Endothelial cell of umbilical vein (primary cell): Measurements from ENCODE around the gene HTT. TPM values are rescaled to one million over a fixed set of nuclear protein-coding genes. Genes with fewer than 3 reads are reported as not detected.

ENCODE experiments used
- BruUV-seq: library from RNA; stranded (reverse); fragments of 400-500 nt; replicated peaks from 2 replicates; lab custom pipeline; 2021; lab: Mats Ljungman, UMichigan
- CTCF ChIA-PET: fragments of 300-600, 350-600 bp; sonication (Branson Sonifier 250); formaldehyde crosslinking; loops from one replicate; lab custom pipeline; 2021; ENCODE audit warnings: antibody characterized with exemption, inconsistent platforms; lab: Charles Lee
- POLR2A ChIA-PET: fragments of 300-600, 350-600 bp; sonication (Branson Sonifier 250); formaldehyde crosslinking; loops from one replicate; lab custom pipeline; 2021; ENCODE audit warnings: antibody characterized with exemption, inconsistent platforms; lab: Charles Lee
- DNase-seq: peaks from one replicate; pipeline ENCODE4 v3.0.0-alpha.2; 2011; ENCODE audit warnings: low read depth, low spot score
- FAIRE-seq: peaks from 2 replicates; lab custom pipeline; 2011; peaks lifted over from hg19 to GRCh38; lab: Jason Lieb, UNC
- H2AFZ ChIP-seq: 2 replicates; pipeline ENCODE4 v1.6.0; 2012; ENCODE audit warnings: low read depth, low read length, control low read depth, inconsistent platforms
- H3K27ac ChIP-seq: 2 replicates; pipeline ENCODE4 v1.5.1; 2011; ENCODE audit warnings: low read depth, mild to moderate bottlenecking, control low read depth, low read length, moderate library complexity; ENCODE audit not compliant: insufficient read depth
- H3K27me3 ChIP-seq, 2 experiments: 2 replicates each; pipeline versions ENCODE4 v1.6.0 to v1.6.1; 2011; ENCODE audit warnings: low read length in 2 of 2, mixed read lengths in 1 of 2; ENCODE audit not compliant: control insufficient read depth in 2 of 2, insufficient read depth in 2 of 2
- H3K36me3 ChIP-seq, 2 experiments: 2 replicates in 1 of 2; 3 replicates in 1 of 2; pipeline ENCODE4 v1.5.1; 2011; ENCODE audit warnings: low read length in 2 of 2, mild to moderate bottlenecking in 1 of 2, moderate library complexity in 1 of 2; ENCODE audit not compliant: control insufficient read depth in 2 of 2, insufficient read depth in 2 of 2; ENCODE audit errors: extremely low read depth in 1 of 2
- H3K4me1 ChIP-seq: 3 replicates; pipeline ENCODE4 v1.5.1; 2011; ENCODE audit warnings: mild to moderate bottlenecking, low read length; ENCODE audit not compliant: control insufficient read depth, insufficient read depth; ENCODE audit errors: extremely low read depth
- H3K4me2 ChIP-seq: 2 replicates; pipeline ENCODE4 v1.6.1; 2011; ENCODE audit warnings: low read length, control low read depth, mixed read lengths; ENCODE audit not compliant: insufficient read depth
- H3K4me3 ChIP-seq, 3 experiments: fragments of 200-600 bp in 1 of 3; sonication (generic), shearing (Covaris generic) in 1 of 3; replicated peaks in 1 of 3; 2 replicates each; pipeline ENCODE4 v1.5.1; 2011 to 2016; ENCODE audit warnings: control low read depth in 3 of 3, low read length in 3 of 3, mild to moderate bottlenecking in 2 of 3, inconsistent platforms in 1 of 3, low read depth in 1 of 3, moderate library complexity in 1 of 3; ENCODE audit not compliant: insufficient read depth in 1 of 3
- H3K79me2 ChIP-seq: 2 replicates; pipeline ENCODE4 v1.6.0; 2012; ENCODE audit warnings: low read length, inconsistent platforms; ENCODE audit not compliant: control insufficient read depth, insufficient read depth
- H3K9ac ChIP-seq: replicated peaks from 2 replicates; pipeline ENCODE3; 2011; ENCODE audit warnings: low read length, control low read depth; ENCODE audit not compliant: insufficient read depth; ENCODE audit errors: extremely low read depth
- H3K9me1 ChIP-seq: replicated peaks from 3 replicates; pipeline ENCODE4 v1.6.0; 2011; ENCODE audit warnings: mild to moderate bottlenecking, low read length; ENCODE audit not compliant: control insufficient read depth, insufficient read depth; ENCODE audit errors: extremely low read depth
- H3K9me3 ChIP-seq: replicated peaks from 2 replicates; pipeline ENCODE4 v1.5.1; 2012; ENCODE audit warnings: low read length, inconsistent platforms; ENCODE audit not compliant: control insufficient read depth, insufficient read depth
- H4K20me1 ChIP-seq: replicated peaks from 2 replicates; pipeline ENCODE3; 2011; ENCODE audit warnings: mild to moderate bottlenecking, low read length; ENCODE audit not compliant: control insufficient read depth, insufficient read depth; ENCODE audit errors: extremely low read depth
- CTCF ChIP-seq, 2 donors: IDR thresholded peaks; 1 replicate in 1 of 2; 2 replicates in 1 of 2; pipeline ENCODE4 v1.5.1; 2011; ENCODE audit warnings: low read length in 2 of 2, mild to moderate bottlenecking in 2 of 2, moderate library complexity in 2 of 2, control low read depth in 1 of 2, inconsistent platforms in 1 of 2, low read depth in 1 of 2; ENCODE audit not compliant: insufficient read depth in 1 of 2; ENCODE audit errors: extremely low read depth in 1 of 2
- EZH2 ChIP-seq: IDR thresholded peaks from 2 replicates; pipeline ENCODE4 v1.6.1; 2012; ENCODE audit warnings: borderline replicate concordance, low read depth, mild to moderate bottlenecking, moderate library complexity, low read length, inconsistent platforms; ENCODE audit not compliant: severe bottlenecking
- FOS ChIP-seq: IDR thresholded peaks from 2 replicates; pipeline ENCODE4 v1.6.1; 2011; ENCODE audit warnings: mild to moderate bottlenecking, low read length, moderate library complexity, borderline replicate concordance; ENCODE audit not compliant: insufficient read depth
- GATA2 ChIP-seq: IDR thresholded peaks from 2 replicates; pipeline ENCODE4 v1.7.0; 2011; ENCODE audit warnings: low read depth, mild to moderate bottlenecking, moderate library complexity, mixed read lengths, low read length; ENCODE audit not compliant: insufficient read length, insufficient read depth
- JUN ChIP-seq: IDR thresholded peaks from 2 replicates; pipeline ENCODE4 v1.6.1; 2011; ENCODE audit warnings: borderline replicate concordance, low read depth; ENCODE audit not compliant: insufficient read length, insufficient read depth
- MAX ChIP-seq: IDR thresholded peaks from 2 replicates; pipeline ENCODE4 v1.6.1; 2011; ENCODE audit not compliant: insufficient read depth, insufficient read length
- MYC ChIP-seq: IDR thresholded peaks from one replicate; pipeline ENCODE4 v1.6.1; 2011; ENCODE audit warnings: mild to moderate bottlenecking, low read depth, low read length
- POLR2A ChIP-seq: IDR thresholded peaks from 2 replicates; pipeline ENCODE4 v1.6.1; 2012; ENCODE audit warnings: low read depth, mild to moderate bottlenecking, control low read depth, low read length
- POLR2AphosphoS5 ChIP-seq: IDR thresholded peaks from 2 replicates; pipeline ENCODE4 v1.6.1; 2012; ENCODE audit warnings: low read depth, mild to moderate bottlenecking, control low read depth, low read length, moderate library complexity; ENCODE audit not compliant: insufficient read depth
- dilution Hi-C: fragments of 300-500 bp; cut with MboI; formaldehyde crosslinking; loops from one replicate; pipeline ENCODE4 v1.15.0; 2019; ENCODE audit warnings: low sequenced_read_pairs; ENCODE audit not compliant: extremely low pct_ligation_motif_present
- intact Hi-C: fragments of 100-400 bp; cut with micrococcal nuclease; formaldehyde crosslinking; loops from one replicate; pipeline ENCODE4 v1.10.0; 2022
- polyA plus RNA-seq, 4 experiments: library from polyadenylated mRNA; depleted of rRNA in 3 of 4; stranded (reverse) in 3 of 4; unstranded in 1 of 4; fragments of >200 nt; gene quantifications; 2 replicates each; pipeline versions ENCODE4 v1.2.1 to v1.2.3, GENCODE V29; 2011 to 2012; ENCODE audit warnings: missing spikeins in 1 of 4
- total RNA-seq: library from RNA; stranded (reverse); gene quantifications from 2 replicates; pipeline ENCODE4 v1.2.3, GENCODE V29; 2021

HTT gene
- total and polyA plus RNA-seq, 2 donors (not counting 3 experiments of a cell fraction or from before 2014, with no cell fraction given): 15.7 to 61.2 TPM

- Histone ChIP-seq H3K36me3 (peaks cover 15 to 23% of the 10 kb centered on the region in 2 experiments), H3K4me2 (no peak overlapping the region), H3K4me1 (no peaks in the 10 kb centered on the region), H4K20me1 (no peaks in the 10 kb centered on the region), H2AFZ (no peak overlapping the region), H3K27ac (no peak overlapping the region), H3K79me2 (no peaks in the 10 kb centered on the region), H3K4me3 (no peak overlapping the region), H3K9me1 (no peaks in the 10 kb centered on the region), H3K27me3 (no peaks in the 10 kb centered on the region), H3K9me3 (no peaks in the 10 kb centered on the region), H3K9ac (no peak overlapping the region)
- dilution Hi-C loops (no loop called here), intact Hi-C loops (no loop called here)
- peak; percentile 25 for DNase-seq
- TF ChIP-seq CTCF (IDR thresholded peaks at IDR 0.05; ENCODE audit: extremely low read depth in 1 of 2, insufficient read depth in 1 of 2, low read depth in 1 of 2, low read length in 2 of 2) (no peak), POLR2AphosphoS5 (no peak), MAX (no peak), EZH2 (no peak), GATA2 (no peak), MYC (no peak), POLR2A (no peak), JUN (no peak), FOS (no peak)
- ChIA-PET POLR2A (no interaction called here), CTCF (interaction anchor here (0.8 to 2.2 kb wide), 16 partner anchors 10 to 735 kb away, joined by 3 to 22 read pairs (median 4); no protein-coding TSS in a partner anchor)
- no peak for FAIRE-seq
- BruUV-seq: no TSS peak
These were observed 70.9 kb downstream of the HTT start for GRCh38 chr4:3145234-3145924.
